T-helper 22 cell (primary cell): ENCODE results near the gene FBXO24.

Experiments
- DNase-seq: peaks from one replicate; pipeline ENCODE4 v3.0.0-alpha.2; 2020; ENCODE audit warnings: low read depth

Gene FBXO24

GRCh38 chr7:100620804-100621203 is 34.7 kb downstream of the FBXO24 start:
- DNase-seq = no peak

- DNase-seq = no peak
Observed at GRCh38 chr7:100621554-100621953, 35.4 kb downstream of the FBXO24 start.

GRCh38 chr7:100623951-100624824 is 38.1 kb downstream of the FBXO24 start:
- DNase-seq = no peak

DNA sequence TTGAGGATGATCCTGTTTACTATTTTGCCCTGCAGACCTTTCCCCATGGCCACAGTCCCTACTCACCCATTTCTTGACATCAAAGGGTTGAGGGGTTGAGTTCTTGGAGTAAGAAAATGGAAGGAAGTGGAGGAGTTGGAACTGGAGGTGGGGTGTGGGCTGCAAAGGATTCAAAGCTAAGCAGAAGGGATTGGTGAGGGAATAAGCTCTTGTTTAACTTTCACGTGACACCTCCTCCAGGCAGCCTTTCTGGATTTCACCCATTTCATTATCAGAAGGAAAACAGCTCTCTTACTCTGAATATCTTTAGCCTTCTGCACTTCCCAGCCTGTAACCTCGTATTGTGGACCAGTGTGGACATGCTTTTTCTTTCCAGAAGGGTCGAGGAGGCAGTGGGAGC is 39.9 kb downstream of the FBXO24 start:
- DNase-seq = no peak

DNA sequence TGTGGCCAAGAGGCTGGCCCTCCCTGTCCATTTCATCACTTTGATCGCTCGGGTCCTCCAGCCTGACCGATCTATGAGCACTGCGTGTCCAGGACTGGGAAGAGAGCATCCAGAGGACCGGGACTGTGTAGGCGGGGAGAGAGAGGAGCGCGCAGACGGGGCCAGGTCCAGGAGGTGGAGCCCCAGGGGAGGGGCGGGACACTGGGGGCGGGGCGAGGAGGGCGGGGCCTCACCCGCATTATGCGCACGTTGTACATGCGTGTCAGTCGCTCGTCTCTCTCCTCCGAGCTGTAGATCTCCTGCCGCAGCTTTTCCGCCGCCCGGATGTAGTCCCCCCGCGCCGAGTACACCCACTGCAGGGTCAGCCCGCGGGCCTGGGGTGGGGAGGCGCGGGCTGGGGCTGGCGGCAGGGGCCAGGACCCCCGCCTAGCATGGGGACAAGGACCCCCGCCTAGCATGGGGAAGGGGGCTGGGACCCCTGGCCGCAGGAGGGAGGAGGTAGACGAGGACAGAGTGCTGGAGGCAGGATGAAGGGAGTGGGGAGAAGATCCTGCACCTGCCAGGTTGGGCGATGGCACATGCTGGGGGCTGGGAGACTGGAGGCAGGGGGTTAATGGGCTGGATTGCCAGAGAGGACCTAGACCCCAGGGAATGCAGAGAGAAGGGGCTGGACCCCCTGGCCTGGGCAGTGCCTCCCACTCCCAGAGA is 40.6 kb downstream of the FBXO24 start:
- DNase-seq = peak; percentile 77

DNA sequence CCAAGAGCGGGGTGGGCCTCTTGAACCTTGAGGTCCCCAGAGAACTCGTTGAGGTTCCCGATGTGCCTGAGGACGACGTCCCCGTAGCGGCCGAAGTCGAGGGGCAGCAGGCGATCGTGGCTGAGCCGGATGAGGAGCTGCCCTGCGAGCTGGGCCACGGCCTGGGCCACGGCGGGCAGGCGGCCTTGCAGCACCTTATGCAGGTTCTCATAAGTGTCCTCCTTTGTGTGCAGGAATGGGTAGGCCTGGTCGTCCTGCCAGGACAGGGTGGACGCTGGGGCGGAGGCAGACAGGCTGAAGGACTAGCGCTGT is 41.1 kb downstream of the FBXO24 start:
- DNase-seq = no peak

GRCh38 chr7:100629117-100629716 is 43.1 kb downstream of the FBXO24 start:
- no peak for DNase-seq

DNA sequence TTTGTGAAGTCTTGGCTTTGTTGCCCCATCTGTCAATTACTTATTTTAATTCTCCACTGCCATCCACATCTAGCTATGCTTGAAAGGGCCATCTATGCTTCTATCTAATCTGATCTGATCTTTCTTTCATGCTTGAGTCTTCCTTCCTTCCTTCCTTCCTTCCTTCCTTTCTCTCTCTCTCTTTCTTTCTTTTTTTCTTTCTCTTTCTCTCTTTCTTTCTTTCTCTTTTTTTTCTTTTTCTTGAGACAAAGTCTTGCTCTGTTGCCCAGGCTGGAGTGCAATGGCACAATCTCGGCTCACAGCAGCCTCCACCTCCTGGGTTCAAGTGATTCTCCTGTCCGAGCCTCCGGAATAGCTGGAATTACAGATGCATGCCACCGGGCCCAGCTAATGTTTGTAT is 43.9 kb downstream of the FBXO24 start:
- DNase-seq = no peak

DNA sequence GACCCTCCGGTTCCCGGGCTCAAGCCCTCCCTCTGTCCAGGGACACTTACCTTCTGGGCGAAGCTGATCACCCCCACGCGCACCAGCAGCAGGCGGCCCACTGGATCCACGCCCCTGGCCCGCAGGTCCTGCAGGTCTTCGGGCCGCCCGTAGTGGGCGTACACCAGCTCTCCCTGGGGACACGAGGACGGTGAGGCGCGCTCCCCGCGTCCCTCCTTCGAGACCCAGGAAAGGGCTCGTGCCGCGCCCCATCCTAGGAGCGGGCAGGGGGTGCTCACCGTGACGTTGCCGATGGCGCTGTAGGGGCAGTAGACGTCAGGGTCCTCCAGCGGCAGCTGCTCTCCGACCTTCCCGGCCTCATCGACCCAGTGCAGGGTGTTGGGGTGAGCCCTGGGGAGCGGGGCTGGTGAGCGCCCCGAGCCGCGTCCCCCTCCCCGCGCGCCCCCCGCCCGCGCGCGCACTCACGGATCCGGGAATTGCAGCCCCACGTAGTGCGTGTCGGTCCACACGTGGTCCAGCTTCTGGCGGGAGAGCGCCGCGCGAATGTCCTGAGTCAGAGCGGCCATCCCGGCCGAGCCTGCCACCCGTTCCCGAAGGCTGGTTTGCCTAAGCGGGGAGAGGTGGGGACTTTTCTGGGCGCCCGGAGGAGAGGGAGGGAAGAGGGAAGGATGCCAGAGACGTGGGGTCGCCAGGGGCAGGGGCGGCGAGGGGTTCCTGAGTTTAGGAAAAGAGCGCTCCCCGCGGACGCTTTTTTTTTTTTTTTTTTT is 47.0 kb downstream of the FBXO24 start:
- DNase-seq = peak; percentile 37

DNA sequence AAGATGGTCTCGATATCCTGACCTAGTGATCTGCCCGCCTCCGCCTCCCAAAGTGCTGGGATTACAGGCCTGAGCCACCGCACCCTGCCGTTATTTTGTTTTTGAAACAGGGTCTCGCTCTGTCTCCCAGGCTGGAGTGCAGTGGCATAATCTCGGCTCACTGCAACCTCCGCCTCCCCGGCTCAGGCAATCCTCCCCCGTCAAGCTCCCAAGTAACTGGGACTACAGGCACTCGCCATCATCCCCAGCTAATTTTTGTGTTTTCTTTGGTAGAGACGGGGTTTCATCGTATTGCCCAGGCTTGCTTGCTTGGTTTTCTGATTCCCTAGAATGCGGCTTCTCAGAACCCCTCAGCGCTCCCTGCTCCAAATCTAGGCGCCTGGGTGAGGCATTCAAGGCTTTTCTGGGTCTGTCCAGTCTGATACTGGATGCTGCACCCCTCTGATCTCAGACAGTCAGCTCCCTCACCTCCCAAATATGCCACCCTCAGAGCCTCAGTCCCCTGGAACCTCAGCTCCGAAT is 53.9 kb downstream of the FBXO24 start:
- DNase-seq = no peak

GRCh38 chr7:100640517-100641440 is 54.7 kb downstream of the FBXO24 start:
- DNase-seq = no peak

DNA sequence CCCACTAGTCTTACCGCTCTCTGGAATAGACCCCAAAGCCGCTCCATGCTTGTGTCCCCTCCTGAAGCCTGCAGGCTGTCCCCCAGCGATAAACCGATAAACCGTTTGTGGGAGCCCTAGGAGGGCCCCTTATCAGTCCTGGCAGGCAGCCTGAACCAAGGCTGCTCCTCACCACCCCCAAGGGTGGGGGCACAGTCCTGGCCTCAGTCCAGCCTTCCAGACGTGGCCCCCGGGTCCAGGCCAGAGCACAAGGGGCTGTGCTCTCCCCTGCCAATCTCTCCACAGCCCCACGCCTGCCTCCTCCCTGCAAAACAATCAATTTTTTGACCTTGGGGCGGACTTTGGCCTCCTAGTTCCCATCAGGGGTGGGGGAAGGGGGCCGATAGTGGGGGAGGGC is 55.3 kb downstream of the FBXO24 start, which contains the start of gene TFR2:
Gene TFR2, minus strand, starts transcription at position 90 of the 397 bp plus-strand sequence. Its CDS starts 43 bp downstream, at position 47.
- DNase-seq = no peak

DNA sequence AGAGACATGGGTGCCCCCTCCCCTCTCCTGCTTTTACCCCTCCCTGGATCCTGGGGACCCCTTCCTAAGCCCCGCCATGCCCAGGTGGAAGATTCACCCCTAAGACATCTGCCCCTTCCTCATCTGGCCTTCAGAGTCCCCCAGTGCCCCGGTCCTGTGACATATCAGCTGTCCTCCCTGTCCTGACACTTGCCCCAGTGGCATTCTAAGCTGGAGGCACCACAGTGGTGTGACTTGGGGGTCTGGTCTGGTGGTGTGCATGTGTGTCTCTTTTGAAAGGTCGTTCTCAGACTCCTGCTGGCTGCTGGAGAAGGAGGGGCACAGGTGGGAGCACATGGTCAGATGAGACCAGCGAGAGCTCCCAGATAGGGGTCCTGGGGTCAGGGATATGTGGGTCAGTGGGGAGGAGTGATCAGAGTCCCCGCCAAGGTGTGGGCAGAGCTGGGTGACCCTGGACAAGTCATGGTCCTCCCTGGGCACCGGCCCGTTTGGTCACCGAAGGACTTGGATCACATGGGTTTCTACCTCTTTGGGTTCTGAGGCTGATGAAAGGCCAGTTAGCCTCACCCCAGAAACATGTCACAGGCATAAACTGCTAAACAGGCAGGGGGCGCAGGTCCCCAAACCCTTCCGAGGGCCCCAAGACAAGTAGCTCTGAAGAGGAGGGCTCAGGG is 55.9 kb downstream of the FBXO24 start:
- no peak for DNase-seq

- no peak for DNase-seq
Observed at GRCh38 chr7:100642534-100642907, 56.4 kb downstream of the FBXO24 start.

- DNase-seq = no peak
Observed at GRCh38 chr7:100649826-100650565, 63.9 kb downstream of the FBXO24 start.
